Stimulated activated CD4-positive, alpha-beta T cell treated with anti-CD3 and anti-CD28 coated beads, Interleukin-2, amount 100 ng/mL, for 4 hours (primary cell): ENCODE measurements around the gene PDPK1.
"Not testable (repeated sequence)": the region's sequence is repeated elsewhere in the genome, so short reads cannot be mapped to it uniquely, and the experiment has no call there.

Experiments
- DNase-seq: peaks from one replicate; pipeline ENCODE4 v3.0.0-alpha.2; 2020; ENCODE audit warnings: low read depth

The PDPK1 gene

DNA sequence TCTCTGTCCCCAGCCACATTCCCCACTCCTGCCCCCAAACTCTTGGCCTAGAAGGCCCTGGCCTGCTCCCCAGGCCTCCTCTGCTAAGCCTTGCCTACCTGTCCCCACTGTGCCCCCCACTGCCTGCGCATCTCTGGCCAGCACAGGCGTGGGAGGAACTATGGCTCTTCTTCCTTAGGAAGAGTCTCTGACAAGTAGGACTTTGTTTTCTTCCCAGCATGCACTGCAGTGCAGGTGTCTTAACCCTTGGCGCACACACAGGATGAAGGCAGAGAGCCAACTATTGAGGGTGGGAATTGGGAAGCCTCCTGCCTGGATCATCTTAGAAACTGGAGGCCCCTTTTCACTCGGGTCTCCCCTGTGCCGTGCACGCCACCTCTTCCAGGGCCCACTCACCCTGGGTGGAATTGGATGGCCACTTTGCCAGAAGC lies 14.0 kb upstream of the PDPK1 start:
- no peak for DNase-seq

DNA sequence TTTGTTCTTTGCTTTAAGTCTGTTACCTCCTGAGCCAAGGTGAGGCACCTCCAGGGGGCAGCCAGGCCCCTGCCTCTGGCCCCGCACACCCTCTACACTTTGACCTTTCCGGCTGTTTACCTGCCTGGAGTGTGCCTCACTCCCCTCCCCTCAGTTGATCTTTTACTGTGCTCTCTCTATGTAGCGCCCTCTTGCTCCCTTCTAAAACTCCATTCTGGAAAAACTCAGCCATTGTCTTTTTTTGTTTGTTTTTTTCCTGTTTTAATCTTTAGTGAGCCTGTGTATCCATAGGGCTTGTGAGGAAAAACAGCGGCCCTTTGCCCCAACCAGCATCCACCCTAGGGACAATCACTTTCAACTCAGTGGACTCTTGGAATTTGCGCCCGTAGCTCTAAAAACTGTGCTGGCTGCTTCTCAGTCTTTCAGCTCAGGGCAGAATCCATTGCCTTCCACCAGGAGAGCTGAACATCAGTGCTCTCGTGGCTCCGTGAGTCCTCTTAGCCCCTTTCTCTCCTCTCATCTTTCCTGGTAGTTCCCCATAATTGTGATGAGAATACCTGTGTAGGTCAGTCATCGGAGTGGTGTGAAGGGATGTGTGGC lies 13.4 kb upstream of the PDPK1 start:
- DNase-seq, result no peak

DNA sequence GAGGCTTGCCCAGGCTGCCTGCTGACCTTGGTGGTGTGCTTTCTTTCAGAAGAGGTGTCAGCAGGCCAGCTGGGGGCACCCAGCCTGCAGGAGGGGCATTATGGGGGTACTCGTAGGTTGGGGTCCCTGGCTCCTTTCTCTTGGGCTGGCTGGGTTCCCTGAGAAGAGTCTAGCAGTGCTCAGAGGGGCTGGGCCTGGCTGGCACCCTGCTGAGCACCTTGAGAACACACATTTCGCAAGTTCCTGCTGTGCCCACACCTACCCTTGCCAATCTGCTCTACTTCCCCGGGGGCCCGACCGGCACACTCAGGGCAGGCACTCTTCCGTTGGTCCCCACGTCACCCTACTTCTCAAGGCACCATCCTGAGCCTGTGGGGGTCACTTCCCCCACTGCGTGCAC lies 11.7 kb upstream of the PDPK1 start:
- DNase-seq, result no peak

DNA sequence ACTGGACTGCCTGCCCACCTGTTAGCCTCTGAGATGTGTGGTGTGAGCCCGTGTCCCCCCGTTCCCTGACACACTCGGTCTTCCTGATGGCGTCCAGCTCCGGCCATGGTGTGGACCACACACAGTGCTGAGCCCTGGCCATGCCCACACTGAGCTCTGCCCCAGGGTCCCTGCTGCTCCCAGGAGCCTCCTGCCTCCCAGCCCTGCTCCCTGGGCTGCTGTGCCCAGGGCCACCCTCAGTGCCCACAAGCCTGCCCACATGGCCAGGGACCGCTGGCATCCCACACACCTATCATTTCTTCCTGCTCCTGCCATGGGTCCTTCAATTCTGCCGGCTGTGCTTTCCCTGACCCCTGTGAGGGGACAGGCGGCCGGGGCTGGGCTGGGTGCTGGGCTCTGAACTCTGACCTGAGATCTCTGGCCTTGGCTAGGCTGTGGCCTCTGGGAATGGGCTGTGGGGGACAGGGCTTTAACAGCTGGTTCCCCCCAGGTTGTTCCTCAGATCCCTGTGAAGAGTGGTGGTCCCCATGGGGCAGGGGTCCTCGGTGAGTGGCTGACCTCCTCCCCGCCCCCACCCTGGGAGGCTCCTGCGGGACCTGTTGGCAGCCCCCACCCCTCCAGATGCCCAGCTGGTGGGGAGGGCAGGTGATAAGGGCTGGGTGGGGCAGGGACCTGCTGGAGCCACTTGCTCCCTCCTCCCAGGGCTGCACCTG lies 10.6 kb upstream of the PDPK1 start:
- DNase-seq, result no peak

DNA sequence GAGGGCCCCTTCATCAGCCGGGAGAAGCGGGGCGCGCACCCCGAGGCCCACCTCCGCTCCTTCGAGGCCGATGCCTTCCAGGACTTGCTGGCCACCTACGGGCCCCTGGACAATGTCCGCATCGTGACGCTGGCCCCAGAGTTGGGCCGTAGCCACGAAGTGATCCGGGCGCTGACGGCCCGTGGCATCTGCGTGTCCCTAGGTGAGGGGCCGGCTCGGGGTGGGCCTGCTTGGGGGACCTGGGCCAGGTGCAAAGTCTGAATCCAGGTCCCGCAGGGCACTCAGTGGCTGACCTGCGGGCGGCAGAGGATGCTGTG lies 10.1 kb upstream of the PDPK1 start:
- DNase-seq, result no peak

DNA sequence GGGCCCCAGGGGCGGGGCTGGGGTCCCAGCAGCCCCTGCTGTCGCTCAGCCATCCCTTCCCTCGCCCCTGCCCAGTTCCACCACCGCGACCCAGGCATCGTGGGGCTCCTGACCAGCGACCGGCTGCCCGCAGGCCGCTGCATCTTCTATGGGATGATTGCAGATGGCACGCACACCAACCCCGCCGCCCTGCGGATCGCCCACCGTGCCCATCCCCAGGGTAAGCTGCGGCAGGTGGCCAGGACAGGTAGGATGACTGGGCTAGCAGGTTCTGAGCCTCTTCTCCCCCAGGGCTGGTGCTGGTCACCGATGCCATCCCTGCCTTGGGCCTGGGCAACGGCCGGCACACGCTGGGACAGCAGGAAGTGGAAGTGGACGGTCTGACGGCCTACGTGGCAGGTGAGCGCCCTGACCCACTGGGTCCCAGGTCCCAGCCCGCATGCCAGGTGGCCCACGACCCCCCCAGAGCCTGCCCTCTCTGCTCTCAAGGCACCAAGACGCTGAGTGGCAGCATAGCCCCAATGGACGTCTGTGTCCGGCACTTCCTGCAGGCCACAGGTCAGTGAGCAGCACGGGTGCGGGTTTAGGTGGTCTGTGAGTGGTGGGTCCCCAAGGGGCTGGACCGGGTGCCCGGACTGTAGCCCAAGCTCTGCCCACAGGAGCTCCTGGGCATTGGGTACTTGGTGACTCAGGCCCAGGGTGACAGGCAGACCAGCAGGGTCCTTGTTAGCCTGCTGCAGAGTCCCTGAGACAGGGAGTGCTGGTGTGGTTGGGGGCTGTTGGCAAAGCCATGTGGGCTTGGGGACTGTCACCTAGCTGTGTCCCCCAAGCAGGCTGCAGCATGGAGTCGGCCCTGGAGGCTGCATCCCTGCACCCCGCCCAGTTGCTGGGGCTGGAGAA lies 9.4 kb upstream of the PDPK1 start:
- DNase-seq, result no peak

DNA sequence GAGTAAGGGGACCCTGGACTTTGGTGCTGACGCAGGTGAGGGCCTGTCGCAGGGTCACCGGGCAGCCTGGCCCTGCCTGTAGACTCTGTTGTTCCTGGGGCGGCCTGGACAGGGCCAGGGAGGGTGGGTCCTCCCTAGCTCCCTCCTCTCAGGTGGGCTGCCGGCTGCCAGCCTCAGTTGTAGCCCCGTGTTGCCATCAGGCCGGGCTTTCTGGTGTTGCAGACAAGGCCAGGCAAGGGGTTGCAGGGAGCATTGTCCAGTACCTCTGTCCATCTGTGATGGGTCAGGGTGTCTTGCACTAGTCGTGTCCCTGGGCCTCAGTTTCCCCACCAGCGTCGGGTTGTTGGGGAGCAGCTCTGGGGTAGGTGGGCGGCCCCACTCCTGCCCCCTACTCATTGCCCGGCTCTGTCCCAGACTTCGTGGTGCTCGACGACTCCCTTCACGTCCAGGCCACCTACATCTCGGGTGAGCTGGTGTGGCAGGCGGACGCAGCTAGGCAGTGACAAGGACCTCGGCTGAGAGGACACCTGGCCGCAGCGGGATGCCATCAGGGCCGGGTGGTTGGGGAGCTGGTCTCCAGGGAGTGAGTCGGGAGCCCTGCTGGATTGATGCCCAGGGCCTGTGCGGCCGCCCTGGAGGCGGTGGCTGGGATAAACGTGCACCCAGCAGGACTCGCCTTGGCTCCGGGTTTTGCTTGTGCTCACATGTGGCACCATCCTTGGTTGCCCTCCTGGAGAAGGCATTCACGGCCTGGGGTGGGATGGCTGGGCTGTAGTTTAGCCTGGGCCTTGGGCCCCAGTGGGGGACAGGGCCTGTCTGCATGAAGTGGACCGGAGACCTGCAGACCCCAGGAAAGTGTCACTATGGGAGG lies 8.5 kb upstream of the PDPK1 start:
- no peak for DNase-seq

DNA sequence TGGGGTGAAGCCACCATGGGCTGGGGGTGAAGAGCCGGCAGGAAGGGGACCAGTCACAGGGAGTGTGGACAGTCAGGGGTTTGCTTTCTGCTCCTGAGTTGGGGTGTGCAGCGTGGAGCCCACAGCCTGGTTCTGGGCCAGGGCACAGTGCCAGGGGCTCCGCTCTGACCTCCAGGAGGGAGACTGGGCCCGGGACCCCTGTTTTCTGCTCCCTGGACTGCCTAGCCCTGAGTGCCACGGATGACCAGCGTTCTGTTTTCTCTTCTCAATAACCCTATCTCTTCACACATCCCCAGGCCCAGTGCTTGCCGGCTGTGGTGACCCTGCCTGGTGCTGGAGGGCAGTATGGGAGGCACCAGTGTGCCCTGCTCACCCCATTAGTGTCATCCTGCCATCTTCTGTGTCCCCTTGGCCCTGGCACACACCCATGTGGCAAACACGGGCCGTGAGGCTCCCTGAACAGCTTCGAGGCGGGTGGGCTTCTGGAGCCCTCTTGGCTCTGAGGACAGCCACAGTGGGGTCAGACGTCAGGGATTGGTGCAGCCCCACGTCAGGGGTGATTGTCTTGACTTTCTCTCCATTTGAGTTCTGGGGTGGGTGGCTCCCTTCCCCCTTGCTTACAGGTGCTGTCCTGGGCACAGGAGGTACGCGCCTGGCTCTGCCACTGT lies 7.7 kb upstream of the PDPK1 start:
- DNase-seq, result no peak

DNA sequence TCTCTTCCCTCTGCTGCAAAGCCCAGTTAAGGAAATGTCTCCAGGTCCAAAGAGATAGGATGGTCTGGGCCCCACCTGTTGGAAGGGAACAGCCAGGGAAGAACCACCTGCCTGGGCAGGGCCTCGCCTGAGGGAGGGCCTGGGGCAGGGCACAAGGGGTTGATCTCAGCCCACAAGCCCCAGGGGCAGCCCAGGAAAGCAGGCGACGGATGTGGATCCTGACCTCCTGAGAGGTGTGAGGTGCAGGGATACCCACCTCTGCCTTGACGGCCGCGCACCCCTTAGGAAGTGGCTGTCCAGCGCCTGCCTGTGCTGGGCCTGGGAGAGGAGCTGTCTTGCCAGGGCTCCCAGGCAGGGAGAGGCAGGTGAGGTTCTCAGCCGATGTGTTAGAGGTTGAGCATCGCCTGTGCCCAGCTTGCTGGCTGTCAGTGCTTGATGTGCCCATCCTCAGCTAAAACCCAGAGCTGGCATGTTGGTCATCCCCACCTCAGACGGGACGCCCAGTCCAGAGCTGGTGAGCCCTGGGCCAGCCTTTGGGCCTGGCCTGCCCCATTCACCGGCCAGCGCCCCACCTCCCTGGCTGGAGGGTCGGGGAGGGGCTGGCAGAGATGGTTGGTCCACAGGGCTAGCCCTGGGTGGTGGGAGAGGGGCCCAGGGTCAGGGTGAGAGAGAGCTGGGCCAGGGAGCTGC lies 7.0 kb upstream of the PDPK1 start:
- no peak for DNase-seq

DNA sequence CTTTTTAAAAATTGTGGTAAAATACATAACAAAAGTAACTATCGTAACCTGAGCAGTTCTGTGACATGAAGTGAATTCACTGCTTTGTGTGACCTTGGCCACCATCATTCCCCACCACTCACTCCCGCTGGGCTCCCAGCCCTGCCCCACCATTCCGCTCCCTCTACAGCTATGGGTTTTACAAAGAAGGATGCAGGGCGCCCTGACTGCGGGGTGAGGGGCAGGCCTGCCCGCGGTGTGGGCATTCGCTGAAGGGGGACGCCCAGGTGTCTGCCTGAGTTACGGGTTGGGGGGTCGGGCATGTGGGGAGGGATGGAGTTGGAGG lies 6.5 kb upstream of the PDPK1 start, which contains the start of gene CEMP1:
TSS of gene CEMP1 (minus strand) at position 38 of the 325 bp plus-strand sequence. CDS start 335 bp downstream, outside the sequence.
- DNase-seq, result no peak

DNA sequence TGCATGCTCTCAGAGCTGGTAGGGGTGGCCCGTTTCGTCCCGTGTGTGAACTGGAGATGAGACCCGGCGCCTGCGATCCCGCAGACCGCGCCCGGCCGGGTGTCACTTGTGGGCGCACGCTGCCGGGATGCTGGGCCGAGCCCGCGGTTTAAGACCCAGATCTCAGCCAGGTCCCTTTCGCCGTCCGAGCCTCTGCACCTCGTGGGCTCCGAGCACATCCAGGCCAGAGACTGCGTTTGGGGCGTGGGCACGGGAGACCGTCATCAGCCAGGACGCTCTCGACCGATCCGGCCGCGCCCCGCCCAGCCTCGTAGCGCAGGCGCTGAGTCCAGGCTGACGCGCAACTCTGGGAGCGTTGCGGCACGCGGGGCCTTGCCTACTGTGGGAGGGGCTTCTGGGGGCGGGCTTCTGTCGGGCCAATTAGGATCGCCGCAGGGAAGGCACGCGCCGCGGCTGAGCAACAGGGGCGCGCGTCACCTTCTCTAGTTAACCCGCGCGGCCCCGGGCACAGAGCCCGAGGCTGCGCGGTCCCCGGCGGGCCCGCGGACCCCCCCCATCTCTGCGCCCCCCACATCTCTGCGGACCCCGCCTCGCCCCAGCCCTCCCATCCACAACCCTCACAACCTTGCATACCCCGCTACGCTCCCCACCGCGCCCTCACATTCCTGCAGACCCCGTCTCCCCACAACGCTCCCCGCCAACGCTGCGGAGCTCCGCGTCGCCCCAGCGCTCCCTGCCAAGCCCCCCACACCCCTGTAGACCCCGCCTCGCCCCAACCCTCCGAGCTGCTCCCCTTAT lies 5.9 kb upstream of the PDPK1 start:
- DNase-seq, result peak; percentile 96

DNA sequence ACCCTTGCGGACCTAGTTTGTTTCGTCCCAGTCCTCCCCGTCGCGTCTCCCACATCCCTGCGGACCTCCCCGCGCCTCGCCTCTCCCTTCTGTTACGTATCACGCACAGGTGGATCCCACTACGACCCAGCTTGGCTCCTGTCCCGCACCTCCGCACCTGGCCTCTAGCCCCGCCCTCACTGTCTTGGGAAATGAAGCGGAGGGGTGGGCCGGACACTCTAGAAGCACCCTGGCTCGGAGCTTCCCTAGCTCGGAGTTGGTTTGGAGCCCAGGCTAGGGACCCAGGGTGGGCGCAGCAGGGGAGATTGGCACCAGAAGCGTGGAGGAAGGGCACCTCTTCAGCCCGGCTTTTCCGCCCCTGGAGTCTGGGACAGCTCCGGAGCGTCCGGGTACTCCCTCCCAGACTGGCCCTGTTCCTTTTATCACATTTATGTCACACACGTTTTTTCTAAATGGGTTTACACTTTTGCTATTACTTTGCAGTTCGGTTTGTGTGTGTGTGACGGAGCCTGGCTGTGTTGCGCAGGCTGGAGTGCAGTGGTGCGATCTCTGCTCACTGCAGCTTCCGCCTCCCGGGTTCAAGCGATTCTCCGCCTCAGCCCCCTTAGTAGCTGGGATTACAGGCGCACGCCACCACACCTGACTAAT lies 5.2 kb upstream of the PDPK1 start:
- DNase-seq, result no peak

DNA sequence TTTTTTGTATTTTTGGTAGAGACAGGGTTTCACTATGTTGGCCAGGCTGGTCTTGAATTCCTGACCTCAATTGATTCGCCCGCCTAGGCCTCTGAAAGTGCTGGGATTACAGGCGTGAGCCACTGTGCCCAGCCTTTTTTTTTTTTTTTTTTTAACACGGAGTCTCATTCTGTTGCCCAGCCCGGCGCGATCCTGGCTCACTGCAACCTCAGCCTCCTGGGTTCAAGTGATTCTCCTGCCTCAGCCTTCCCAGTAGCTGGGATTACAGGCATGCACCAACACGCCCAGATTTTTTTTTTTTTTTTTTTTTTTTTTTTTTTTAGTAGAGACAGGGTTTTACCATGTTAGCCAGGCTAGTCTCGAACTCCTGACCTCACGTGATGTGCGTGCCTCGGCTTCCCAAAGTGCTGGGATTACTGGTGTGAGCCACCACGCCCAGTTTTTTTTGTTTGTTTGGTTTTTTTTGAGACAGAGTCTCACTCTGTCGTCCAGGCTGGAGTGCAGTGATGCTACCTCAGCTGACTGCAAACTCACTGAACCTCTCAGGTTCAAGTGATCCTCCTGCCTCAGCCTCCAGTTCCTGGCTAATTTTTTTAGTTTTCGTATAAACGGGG lies 4.6 kb upstream of the PDPK1 start:
- DNase-seq, result not testable (repeated sequence)

DNA sequence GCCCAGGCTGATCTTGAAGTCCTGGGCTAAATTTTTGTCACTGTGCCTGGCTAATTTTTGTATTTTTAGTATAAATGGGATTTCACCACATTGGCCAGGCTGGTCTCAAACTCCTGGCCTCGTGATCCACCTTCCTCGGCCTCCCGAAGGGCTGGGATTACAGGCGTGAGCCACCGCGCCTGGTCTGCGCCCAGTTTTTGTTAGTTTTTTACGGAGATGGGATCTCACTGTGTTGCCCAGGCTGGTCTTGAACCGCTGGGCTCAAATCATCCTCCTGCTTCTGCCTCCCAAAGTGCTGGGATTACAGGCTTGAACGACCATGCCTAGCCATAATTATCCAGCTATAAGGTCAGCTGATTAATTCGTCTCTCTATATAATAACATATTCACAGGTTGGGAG lies 3.9 kb upstream of the PDPK1 start:
- DNase-seq, result no peak

DNA sequence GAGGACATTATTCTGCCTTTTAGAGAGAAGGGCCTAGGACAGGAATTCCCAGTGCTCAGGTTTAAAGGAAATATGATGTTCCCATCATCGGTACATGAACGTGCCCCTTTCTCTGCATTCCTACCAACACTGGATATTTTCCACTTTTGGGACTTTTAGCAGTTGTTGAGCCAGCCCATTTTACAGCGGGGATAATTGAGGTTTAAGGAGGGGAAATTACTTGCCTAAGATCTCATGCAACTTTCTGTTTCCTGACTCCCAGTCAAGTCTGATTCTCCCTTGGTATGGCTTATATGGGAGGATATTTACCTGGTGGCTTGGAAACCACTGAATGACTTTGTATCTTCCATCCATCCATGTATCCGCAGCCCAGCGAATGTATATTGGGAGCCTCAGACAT lies 3.5 kb upstream of the PDPK1 start:
- not testable (repeated sequence) for DNase-seq

DNA sequence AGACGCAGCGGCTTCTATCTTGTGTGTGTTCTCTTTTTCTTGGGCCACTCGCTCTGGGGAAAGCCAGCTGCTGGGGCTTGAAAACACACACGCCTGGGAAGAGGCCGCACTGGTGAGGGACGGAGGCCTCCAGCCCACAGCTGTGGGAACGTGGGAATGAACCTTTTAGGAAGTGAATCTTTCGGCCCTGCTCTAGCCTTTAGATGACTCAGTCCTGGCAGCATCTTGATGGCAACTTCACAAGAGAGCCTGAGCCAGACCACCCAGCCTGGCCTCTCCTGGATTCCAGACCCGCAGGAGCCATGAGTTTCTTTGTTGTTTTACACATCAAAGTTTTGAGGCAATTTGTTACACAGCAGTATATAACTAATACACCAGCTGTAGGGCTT lies 2.2 kb upstream of the PDPK1 start:
- no peak for DNase-seq

DNA sequence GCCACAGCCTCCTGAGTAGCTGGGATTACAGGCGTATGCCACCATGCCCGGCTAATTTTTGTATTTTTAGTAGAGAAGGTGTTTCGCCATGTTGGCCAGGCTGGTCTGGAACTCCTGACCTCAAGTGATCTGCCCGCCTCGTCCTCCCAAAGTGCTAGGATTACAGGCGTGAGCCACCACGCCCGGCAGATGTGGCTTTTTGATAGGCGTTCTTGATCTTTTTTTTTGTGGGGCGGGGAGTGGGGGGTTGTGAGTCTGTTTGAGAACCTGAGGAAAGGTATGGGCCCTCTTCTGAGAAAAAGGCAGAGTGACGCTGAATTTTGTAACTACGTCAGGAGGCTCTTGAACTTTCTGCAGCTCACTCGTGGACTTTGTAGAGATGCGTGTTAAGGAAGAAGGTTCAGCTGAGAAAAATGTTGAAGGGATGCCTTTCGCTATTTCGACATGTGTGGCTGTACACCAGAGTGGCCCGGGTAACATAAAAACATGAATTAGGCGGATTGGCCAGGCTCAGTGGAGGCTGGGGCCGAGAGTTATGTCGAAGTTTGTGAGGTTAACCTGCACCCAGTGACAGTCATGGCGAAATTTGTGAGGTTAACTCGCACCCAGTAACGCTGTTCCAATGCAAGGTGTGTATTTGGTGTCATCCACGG lies 1.5 kb downstream of the PDPK1 start:
- not testable (repeated sequence) for DNase-seq

DNA sequence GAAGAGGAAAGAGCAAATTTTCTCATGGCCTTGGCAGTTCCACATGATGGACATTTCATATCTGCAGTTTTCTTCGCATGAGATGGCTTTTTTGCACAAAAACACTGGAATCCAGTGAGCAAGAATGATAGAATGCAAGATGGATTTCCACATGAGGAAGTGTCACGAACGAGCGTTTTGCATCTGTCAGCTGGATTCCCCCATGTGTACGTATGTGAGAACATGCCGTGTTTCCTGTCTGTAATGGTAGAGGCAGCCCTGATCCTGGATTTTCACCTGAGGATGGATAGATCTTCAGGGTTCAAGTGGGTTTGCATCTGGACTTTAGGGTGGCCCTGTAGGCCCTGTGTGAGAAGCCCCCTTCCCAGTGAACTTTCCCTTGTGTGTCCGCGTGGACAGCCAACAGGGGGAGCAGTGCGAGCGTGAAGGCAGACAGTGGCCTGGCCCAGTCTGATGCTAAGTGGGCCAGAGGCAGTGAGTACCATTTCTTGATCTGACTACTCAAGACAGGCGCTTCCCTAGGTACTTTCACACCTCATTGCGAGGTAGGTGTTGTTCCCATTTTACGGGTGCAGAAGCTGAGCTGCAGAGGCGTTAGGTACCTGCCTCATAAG lies 2.1 kb downstream of the PDPK1 start:
- not testable (repeated sequence) for DNase-seq
